ENCODE data around the gene ADAMTS17.
"Not testable (repeated sequence)": the region's sequence is repeated elsewhere in the genome, so short reads cannot be mapped to it uniquely, and the experiment has no call there.

Gene ADAMTS17

GRCh38 chr15:100082761-100083402, 258.9 kb downstream of the ADAMTS17 start:
- no peak for DNase-seq (ENCODE audit: low read depth)

GRCh38 chr15:100081454-100081853, 260.3 kb downstream of the ADAMTS17 start:
- DNase-seq (ENCODE audit: low read depth), result no peak

- DNase-seq (ENCODE audit: low read depth), result no peak
Measured at GRCh38 chr15:100078511-100079220, 263.1 kb downstream of the ADAMTS17 start.

DNA sequence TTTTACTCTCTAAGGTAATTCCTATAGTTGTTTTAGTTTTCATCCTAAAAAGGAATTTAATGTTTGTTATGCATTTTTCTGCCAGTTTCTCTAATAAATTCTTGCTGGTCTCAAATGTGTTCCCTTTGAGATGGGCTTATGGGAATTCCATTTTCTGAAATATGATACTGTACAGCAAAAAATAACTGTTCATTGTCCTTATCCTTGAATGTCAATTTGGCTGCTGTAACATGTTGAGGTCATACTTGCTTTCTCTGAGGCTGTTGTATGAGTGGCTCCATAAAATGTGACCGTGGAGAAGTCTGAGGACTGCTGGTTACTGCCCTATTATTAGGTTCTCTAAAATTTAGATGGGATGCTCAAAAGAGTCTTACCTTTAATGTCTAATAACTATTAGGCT, 266.5 kb downstream of the ADAMTS17 start:
- no peak for DNase-seq (ENCODE audit: low read depth)

- DNase-seq (ENCODE audit: low read depth), result no peak
Measured at GRCh38 chr15:100073982-100074381, 267.8 kb downstream of the ADAMTS17 start.

- not testable (repeated sequence) for DNase-seq (ENCODE audit: low read depth)
Measured at GRCh38 chr15:100066521-100067280, 275.1 kb downstream of the ADAMTS17 start.

- DNase-seq (ENCODE audit: low read depth), result no peak
Measured at GRCh38 chr15:100061944-100062343, 279.8 kb downstream of the ADAMTS17 start.

- DNase-seq (ENCODE audit: low read depth), result no peak
Measured at GRCh38 chr15:100060276-100060926, 281.4 kb downstream of the ADAMTS17 start.

- DNase-seq (ENCODE audit: low read depth), result no peak
Measured at GRCh38 chr15:100059521-100059920, 282.3 kb downstream of the ADAMTS17 start.

DNA sequence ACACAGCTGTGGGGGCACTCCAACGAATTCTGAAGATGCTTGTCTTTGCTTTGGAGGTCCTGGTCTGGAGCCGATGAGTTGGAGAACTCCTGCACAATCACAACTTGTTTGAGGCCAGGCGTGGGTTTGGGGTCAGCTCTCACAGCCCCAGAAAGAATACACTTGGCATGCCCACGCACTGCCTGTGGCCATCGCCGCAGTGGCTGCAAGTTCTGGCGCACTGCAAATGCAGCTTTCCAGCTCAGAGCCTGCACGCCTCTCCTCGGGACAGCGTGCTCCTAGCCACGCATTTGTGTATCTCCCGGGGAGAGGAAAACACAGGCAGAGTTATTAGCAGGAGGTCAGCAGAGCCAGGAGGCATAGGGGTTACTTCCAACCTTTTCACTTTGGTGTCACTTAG, 282.7 kb downstream of the ADAMTS17 start:
- no peak for DNase-seq (ENCODE audit: low read depth)

DNA sequence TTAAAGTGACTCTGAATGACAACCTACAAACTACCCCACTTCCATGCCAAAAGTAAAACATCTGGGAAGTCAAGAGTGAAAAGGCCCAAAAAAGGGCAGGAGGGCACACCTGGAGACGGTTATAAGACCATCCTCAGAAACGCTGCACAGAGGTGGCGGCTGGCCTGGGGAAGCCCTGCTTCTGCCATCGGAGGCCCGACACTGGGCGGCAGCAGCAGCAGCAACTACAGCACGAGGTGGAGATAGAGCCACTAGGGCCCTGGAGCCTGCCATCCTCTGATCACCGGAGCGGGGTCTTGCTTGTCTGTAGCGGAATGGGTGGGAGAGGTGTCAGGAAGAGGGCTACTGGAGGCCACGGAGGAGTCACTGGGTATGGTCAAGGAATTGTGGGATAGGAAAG, 283.3 kb downstream of the ADAMTS17 start:
- no peak for DNase-seq (ENCODE audit: low read depth)

DNA sequence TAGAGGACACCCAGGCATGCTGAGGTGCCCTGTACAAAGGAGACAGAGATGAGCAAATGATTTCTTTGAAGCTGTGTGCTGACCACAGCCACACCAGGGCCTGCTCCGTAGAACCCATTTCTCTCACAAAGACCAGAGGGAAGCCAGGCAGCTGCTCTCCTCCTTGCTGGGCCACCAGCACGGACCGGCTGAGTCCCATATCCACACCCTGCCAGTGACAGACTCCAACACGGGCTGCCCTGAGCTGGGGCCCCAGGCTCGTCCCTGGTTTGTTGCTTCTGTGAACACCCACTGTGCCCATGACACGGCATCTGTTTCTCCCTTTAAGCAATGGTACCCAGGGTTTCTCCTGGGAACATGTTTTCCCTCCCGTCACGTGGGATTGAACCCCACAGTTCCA, 284.5 kb downstream of the ADAMTS17 start:
- DNase-seq (ENCODE audit: low read depth), result no peak

DNA sequence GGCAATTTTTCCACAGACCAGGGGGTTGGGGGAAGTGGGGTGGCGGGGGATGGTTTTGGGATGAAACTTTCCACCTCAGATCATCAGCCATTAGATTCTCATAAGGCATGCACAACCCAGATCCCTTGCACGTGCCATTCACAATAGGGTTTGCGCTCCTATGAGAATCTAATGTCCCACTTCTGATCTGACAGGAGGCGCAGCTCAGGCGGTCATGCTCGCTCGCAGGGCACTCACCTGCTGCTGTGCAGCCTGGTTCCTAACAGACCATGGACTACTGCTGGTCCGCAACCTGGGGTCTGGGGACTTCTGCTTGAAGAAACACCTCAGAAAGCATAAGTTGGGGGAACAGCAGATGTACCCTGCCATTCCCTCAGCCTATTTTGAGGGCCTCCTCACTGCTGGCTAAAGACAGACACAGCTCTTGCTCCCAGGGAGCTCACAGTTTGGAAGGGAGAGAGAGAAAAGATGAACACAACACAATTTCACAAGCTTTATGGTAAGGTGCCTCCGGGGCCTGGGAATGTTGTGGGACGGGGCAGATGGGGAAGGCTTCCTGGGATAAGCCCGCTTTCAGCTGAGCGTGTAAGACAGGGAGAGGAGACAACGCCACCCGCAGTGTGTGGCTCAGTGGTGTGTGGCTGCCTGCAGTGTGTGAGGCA, 285.2 kb downstream of the ADAMTS17 start:
- DNase-seq (ENCODE audit: low read depth), result no peak

GRCh38 chr15:100055821-100056220, 286.0 kb downstream of the ADAMTS17 start:
- no peak for DNase-seq (ENCODE audit: low read depth)

- no peak for DNase-seq (ENCODE audit: low read depth)
Measured at GRCh38 chr15:100054539-100054938, 287.2 kb downstream of the ADAMTS17 start.

DNA sequence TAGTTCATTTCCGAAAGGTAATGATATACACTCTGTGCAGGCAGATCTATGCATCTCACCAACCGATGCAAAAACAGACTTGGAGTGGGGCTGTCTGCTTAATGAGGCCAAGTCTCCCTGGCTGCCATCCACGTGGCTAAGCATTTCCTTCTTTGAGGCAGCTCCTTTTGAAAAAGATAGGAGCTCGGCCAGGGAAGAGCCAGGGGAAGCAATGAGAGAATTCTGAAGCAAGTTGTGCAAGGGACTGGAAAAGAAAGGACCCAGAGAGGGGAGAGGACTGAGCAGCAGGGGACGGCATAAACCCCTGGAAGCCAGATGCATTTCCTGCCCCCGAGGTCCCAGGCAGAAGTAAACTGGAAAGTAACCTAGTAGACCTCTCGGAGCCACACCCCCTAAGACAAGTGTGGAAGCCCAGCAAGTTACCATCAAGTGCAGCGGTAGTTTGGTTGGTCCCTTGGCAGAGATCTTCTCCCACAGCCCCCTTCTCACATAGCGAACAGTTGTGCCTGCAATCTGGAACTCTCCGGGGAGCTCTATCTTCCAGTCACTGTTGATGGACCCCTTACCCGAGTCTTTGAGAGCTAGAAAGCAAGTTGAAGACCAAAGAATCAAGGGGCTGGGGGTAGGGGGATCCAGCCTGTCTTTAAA, 288.2 kb downstream of the ADAMTS17 start:
- no peak for DNase-seq (ENCODE audit: low read depth)

- no peak for DNase-seq (ENCODE audit: low read depth)
Measured at GRCh38 chr15:100052716-100053473, 288.9 kb downstream of the ADAMTS17 start.

DNA sequence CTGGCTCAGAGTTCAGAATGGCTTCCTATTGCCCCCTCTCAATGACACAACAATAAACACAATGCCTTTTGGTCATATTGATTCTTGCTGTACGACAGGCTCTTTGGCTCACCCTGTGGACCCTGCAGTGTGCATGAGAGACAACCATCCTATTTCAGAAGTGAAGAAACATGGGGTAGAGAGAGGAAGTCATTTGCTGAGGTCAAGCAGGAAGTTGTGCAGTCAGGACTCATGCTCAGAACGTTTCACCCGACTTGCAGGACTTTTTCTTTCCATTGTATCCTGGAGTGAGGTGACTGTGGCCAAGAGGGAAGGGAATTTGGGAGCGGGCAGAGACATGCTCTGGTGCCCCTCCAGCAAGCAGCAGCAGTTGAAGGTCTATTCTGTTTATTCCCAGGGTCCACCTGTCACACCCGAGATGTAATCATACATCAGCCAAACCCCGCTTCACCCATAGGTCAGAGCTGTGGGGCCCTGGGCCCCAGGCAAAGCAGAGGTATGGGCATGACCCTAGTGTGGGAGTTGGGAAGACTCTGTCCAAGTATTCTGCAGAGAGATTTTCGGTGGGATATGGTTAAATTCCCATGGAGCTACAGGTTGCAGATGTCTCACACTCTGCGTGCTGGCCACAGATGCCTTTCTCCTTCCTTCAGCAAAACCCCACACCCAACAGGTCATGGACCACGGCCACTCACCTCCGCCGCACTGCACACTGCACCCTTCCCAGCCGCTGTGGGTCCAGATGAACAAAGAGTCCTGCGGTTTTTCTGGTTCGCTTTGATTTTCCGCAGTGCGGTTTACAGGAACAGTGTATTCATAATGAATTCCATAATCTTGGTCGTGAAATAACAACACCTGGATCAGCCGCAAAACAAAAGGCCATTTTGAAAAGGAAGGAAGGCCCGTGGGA, 290.6 kb downstream of the ADAMTS17 start:
- DNase-seq (ENCODE audit: low read depth), result no peak

Data from activated T-helper 9 cell treated with anti-CD3 and anti-CD28 coated beads, Interleukin-2, amount 50 U/mL, for 16 hours (primary cell).